ENCODE measurements around the gene C16orf87.
"Not testable (repeated sequence)": the region's sequence is repeated elsewhere in the genome, so short reads cannot be mapped to it uniquely, and the experiment has no call there.

C16orf87 gene

DNA sequence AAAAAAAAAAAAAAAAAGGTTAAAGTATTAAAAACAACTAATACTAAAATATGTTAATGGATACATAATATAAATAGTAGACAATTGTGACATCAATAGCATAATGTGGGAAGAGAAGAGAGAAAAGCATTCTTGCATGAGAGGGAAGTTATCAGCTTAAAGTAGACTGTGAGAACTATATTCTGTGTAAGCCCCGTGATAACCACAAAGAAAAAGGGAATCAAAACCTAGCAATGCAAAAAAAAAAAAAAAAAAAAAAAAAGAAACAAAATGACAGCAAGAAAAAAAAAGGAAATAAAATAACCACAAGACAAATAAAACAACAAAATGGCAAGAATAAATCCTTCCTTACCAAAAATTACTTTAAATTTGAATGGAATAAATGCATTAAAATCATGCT, 43.1 kb downstream of the C16orf87 start:
- no peaks in the 10 kb centered on the region for H3K36me3 ChIP-seq (ENCODE audit: insufficient read depth, low read length)
- no peak overlapping the region for H2AFZ ChIP-seq (ENCODE audit: low read length)
- no peaks in the 10 kb centered on the region for H3K79me2 ChIP-seq (ENCODE audit: insufficient read depth, low read length)
- H3K4me2 ChIP-seq (ENCODE audit: low read depth, low read length, poor library complexity, severe bottlenecking), result no peak overlapping the region
- H3F3A ChIP-seq (ENCODE audit: low read depth), result no peaks in the 10 kb centered on the region
- no peaks in the 10 kb centered on the region for H3K9me2 ChIP-seq (replicated peaks; ENCODE audit: low read depth, low read length)
- TF ChIP-seq, protein P1, sequence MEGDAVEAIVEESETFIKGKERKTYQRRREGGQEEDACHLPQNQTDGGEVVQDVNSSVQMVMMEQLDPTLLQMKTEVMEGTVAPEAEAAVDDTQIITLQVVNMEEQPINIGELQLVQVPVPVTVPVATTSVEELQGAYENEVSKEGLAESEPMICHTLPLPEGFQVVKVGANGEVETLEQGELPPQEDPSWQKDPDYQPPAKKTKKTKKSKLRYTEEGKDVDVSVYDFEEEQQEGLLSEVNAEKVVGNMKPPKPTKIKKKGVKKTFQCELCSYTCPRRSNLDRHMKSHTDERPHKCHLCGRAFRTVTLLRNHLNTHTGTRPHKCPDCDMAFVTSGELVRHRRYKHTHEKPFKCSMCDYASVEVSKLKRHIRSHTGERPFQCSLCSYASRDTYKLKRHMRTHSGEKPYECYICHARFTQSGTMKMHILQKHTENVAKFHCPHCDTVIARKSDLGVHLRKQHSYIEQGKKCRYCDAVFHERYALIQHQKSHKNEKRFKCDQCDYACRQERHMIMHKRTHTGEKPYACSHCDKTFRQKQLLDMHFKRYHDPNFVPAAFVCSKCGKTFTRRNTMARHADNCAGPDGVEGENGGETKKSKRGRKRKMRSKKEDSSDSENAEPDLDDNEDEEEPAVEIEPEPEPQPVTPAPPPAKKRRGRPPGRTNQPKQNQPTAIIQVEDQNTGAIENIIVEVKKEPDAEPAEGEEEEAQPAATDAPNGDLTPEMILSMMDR (conservative IDR thresholded peaks at IDR 0.05; ENCODE audit: low read length), result no peak
- no peak for TF ChIP-seq EZH2phosphoT487 (IDR thresholded peaks at IDR 0.05; ENCODE audit: borderline replicate concordance)
- H3K9ac ChIP-seq (ENCODE audit: low read depth, low read length, poor library complexity, severe bottlenecking), result no peak overlapping the region
- H3K9me3 ChIP-seq (ENCODE audit: insufficient read depth, low read depth, low read length), result no peaks in the 10 kb centered on the region
- H3K4me1 ChIP-seq (ENCODE audit: insufficient read depth, low read length, poor library complexity, severe bottlenecking), result no peaks in the 10 kb centered on the region
- H3K4me3 ChIP-seq (ENCODE audit: low read length, poor library complexity, severe bottlenecking), result no peak overlapping the region
- H4K20me1 ChIP-seq (ENCODE audit: insufficient read depth, low read length, poor library complexity, severe bottlenecking), result no peaks in the 10 kb centered on the region
- H3K27me3 ChIP-seq (ENCODE audit: insufficient read depth, low read length, poor library complexity, severe bottlenecking), result no peaks in the 10 kb centered on the region

DNA sequence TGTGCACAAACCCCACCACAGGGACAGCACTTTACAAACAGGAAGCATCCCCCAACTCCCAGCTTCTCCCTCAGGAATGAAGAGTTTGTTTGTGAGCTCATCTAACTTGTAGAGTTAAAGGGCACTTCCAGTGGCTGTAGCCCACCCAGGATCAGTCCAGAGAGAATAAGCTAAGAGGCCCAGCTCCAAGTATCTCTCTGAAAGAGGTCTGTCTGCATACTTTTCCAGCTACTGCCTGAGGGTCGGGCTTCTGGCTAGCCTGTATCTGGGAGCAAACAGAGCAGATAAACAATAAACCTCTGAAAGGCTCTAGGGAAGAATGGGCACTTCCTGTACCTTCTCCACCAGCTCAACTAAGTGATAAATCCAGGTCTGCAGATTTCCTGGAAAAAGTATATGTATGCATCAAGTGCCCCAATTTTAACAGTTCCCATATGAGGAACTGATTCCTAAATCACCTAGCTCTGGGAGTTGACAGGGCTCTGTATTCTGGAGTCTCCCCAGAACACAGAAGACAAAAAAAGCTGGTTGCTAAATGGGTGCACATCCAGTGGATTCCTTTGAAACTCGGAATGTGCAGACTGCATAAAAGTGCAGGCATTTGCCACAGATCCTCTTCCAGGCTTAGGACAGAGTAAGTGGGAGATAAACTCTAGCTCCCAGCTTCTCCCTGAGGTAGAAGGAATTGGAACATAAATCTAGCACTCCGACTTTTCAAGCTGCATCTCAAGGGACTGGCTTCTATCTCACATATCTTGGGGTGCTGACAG, 45.7 kb downstream of the C16orf87 start:
- H3K4me1 ChIP-seq (ENCODE audit: insufficient read depth, low read length, poor library complexity, severe bottlenecking), result no peaks in the 10 kb centered on the region
- H3K9me2 ChIP-seq (replicated peaks; ENCODE audit: low read depth, low read length), result no peaks in the 10 kb centered on the region
- H3K4me2 ChIP-seq (ENCODE audit: low read depth, low read length, poor library complexity, severe bottlenecking), result no peak overlapping the region
- no peaks in the 10 kb centered on the region for H3K36me3 ChIP-seq (ENCODE audit: insufficient read depth, low read length)
- no peaks in the 10 kb centered on the region for H3K79me2 ChIP-seq (ENCODE audit: insufficient read depth, low read length)
- H3K4me3 ChIP-seq (ENCODE audit: low read length, poor library complexity, severe bottlenecking), result no peak overlapping the region
- no peak overlapping the region for H2AFZ ChIP-seq (ENCODE audit: low read length)
- no peak for TF ChIP-seq EZH2phosphoT487 (IDR thresholded peaks at IDR 0.05; ENCODE audit: borderline replicate concordance)
- TF ChIP-seq, protein P1 (conservative IDR thresholded peaks at IDR 0.05; ENCODE audit: low read length), result no peak
- H3F3A ChIP-seq (ENCODE audit: low read depth), result no peaks in the 10 kb centered on the region
- H3K9me3 ChIP-seq (ENCODE audit: insufficient read depth, low read depth, low read length), result no peaks in the 10 kb centered on the region
- H3K27me3 ChIP-seq (ENCODE audit: insufficient read depth, low read length, poor library complexity, severe bottlenecking), result no peaks in the 10 kb centered on the region
- H3K9ac ChIP-seq (ENCODE audit: low read depth, low read length, poor library complexity, severe bottlenecking), result no peak overlapping the region
- no peaks in the 10 kb centered on the region for H4K20me1 ChIP-seq (ENCODE audit: insufficient read depth, low read length, poor library complexity, severe bottlenecking)

DNA sequence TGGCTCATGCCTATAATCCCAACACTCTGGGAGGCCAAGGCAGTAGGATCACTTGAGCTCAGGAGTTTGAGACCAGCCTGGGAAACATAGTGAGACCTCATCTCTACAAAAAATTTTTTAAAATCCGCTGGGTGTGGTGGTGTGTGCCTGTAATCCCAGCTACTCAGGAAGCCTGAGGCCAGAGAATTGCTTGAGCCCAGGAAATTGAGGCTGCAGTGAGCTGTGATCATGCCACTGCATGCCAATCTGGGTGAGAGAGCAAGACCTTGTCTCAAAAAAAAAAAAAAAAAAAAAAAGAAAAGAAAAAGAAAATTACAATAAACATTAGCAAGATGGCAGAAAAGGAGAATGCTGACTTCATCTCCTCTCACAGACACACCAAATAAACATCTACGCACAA, 46.4 kb downstream of the C16orf87 start:
- H3K36me3 ChIP-seq (ENCODE audit: insufficient read depth, low read length); H3K4me2 ChIP-seq (ENCODE audit: low read depth, low read length, poor library complexity, severe bottlenecking); H3K79me2 ChIP-seq (ENCODE audit: insufficient read depth, low read length); H2AFZ ChIP-seq (ENCODE audit: low read length); H3K9ac ChIP-seq (ENCODE audit: low read depth, low read length, poor library complexity, severe bottlenecking); H3K27me3 ChIP-seq (ENCODE audit: insufficient read depth, low read length, poor library complexity, severe bottlenecking); H3K4me1 ChIP-seq (ENCODE audit: insufficient read depth, low read length, poor library complexity, severe bottlenecking); H3K4me3 ChIP-seq (ENCODE audit: low read length, poor library complexity, severe bottlenecking); H3F3A ChIP-seq (ENCODE audit: low read depth); H3K9me2 ChIP-seq (replicated peaks; ENCODE audit: low read depth, low read length); H3K9me3 ChIP-seq (ENCODE audit: insufficient read depth, low read depth, low read length); H4K20me1 ChIP-seq (ENCODE audit: insufficient read depth, low read length, poor library complexity, severe bottlenecking): not testable (repeated sequence)

DNA sequence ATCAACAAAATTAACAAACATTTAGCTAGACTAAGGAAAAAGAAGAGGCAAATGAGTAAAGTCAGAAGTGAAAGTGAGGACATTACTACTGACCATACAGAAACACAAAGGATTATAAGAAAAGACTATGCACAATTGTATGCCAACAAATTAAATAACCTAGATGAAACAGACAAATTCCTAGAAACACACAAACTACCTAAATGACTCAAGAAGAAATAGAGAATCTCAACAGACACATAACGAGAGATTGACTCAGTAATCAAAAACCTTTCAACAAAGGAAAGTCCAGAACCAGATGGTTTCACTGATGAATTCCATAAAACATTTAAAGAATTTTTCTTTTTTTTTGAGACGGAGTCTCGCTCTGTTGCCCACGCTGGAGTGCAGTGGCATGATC, 47.2 kb downstream of the C16orf87 start:
- Histone ChIP-seq H3K9me2 (replicated peaks; ENCODE audit: low read depth, low read length) (no peaks in the 10 kb centered on the region), H3K9me3 (ENCODE audit: insufficient read depth, low read depth, low read length) (no peaks in the 10 kb centered on the region; the same call in 1 of the 2 replicates), H2AFZ (ENCODE audit: low read length) (no peak overlapping the region), H3K4me3 (ENCODE audit: low read length, poor library complexity, severe bottlenecking) (no peak overlapping the region), H4K20me1 (ENCODE audit: insufficient read depth, low read length, poor library complexity, severe bottlenecking) (no peaks in the 10 kb centered on the region), H3K4me1 (ENCODE audit: insufficient read depth, low read length, poor library complexity, severe bottlenecking) (no peaks in the 10 kb centered on the region), H3K79me2 (ENCODE audit: insufficient read depth, low read length) (no peaks in the 10 kb centered on the region), H3K36me3 (ENCODE audit: insufficient read depth, low read length) (no peaks in the 10 kb centered on the region), H3F3A (ENCODE audit: low read depth) (no peaks in the 10 kb centered on the region), H3K27me3 (ENCODE audit: insufficient read depth, low read length, poor library complexity, severe bottlenecking) (no peaks in the 10 kb centered on the region), H3K9ac (ENCODE audit: low read depth, low read length, poor library complexity, severe bottlenecking) (no peak overlapping the region), H3K4me2 (ENCODE audit: low read depth, low read length, poor library complexity, severe bottlenecking) (no peak overlapping the region)
- TF ChIP-seq EZH2phosphoT487 (IDR thresholded peaks at IDR 0.05; ENCODE audit: borderline replicate concordance), result no peak
- TF ChIP-seq, protein P1 (conservative IDR thresholded peaks at IDR 0.05; ENCODE audit: low read length), result no peak
